Ishikawa (cell line): ENCODE results near the gene RIC8B.

Source experiments
- CEBPB ChIP-seq: IDR thresholded peaks from 2 replicates; pipeline ENCODE4 v1.6.1; 2012
- EGR1 ChIP-seq: IDR thresholded peaks from 2 replicates; pipeline ENCODE4 v1.6.1; 2012
- EP300 ChIP-seq: IDR thresholded peaks from 2 replicates; pipeline ENCODE4 v1.6.1; 2012; ENCODE audit warnings: borderline replicate concordance
- TAF1 ChIP-seq: IDR thresholded peaks from 2 replicates; pipeline ENCODE4 v1.6.1; 2012; ENCODE audit warnings: low read depth, mild to moderate bottlenecking
- TCF12 ChIP-seq: IDR thresholded peaks from 2 replicates; pipeline ENCODE4 v1.6.1; 2012; ENCODE audit warnings: low read depth
- TEAD4 ChIP-seq: IDR thresholded peaks from 2 replicates; pipeline ENCODE4 v1.6.1; 2012
- ZBTB7A ChIP-seq: IDR thresholded peaks from 2 replicates; pipeline ENCODE4 v1.6.1; 2012; ENCODE audit warnings: low read depth
- TF ChIP-seq, protein P1 (sequence below): IDR thresholded peaks from 2 replicates; pipeline ENCODE4 v1.6.1; 2012; ENCODE audit warnings: low read depth, mild to moderate bottlenecking

DNA sequence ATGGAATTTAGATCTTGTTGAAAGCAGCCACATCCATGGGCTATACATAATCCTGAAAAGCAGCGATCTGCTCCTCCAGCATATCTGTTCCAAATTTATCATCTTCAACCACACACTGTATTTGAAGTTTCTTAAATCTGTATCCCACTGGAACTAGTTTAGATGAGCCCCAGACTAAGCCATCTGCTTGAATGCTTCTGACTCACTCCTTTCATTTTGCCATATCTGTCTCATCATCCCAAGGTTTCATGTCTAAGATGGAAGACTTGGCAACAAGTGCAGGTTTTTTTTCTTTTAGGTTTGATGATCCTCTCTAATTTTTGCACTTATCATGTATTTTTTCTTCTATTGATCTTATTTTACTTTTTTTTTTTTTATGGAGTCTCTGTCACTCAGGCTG, 126.8 kb downstream of the RIC8B start:
- TF ChIP-seq CEBPB, result no peak
- TF ChIP-seq EP300, result no peak
- peak; percentile 36; the same call in 1 of the 2 replicates for TF ChIP-seq TEAD4
- TF ChIP-seq TAF1, result no peak
- TF ChIP-seq ZBTB7A, result no peak
- no peak for TF ChIP-seq TCF12
- TF ChIP-seq, protein P1, sequence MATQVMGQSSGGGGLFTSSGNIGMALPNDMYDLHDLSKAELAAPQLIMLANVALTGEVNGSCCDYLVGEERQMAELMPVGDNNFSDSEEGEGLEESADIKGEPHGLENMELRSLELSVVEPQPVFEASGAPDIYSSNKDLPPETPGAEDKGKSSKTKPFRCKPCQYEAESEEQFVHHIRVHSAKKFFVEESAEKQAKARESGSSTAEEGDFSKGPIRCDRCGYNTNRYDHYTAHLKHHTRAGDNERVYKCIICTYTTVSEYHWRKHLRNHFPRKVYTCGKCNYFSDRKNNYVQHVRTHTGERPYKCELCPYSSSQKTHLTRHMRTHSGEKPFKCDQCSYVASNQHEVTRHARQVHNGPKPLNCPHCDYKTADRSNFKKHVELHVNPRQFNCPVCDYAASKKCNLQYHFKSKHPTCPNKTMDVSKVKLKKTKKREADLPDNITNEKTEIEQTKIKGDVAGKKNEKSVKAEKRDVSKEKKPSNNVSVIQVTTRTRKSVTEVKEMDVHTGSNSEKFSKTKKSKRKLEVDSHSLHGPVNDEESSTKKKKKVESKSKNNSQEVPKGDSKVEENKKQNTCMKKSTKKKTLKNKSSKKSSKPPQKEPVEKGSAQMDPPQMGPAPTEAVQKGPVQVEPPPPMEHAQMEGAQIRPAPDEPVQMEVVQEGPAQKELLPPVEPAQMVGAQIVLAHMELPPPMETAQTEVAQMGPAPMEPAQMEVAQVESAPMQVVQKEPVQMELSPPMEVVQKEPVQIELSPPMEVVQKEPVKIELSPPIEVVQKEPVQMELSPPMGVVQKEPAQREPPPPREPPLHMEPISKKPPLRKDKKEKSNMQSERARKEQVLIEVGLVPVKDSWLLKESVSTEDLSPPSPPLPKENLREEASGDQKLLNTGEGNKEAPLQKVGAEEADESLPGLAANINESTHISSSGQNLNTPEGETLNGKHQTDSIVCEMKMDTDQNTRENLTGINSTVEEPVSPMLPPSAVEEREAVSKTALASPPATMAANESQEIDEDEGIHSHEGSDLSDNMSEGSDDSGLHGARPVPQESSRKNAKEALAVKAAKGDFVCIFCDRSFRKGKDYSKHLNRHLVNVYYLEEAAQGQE, result no peak
- no peak for TF ChIP-seq EGR1
